T1000 (cell line): ENCODE results near the gene MPP1.

Experiments
- DNase-seq: peaks from one replicate; lab custom pipeline; 2025; ENCODE audit warnings: mixed read lengths; lab: John Stamatoyannopoulos, UW

MPP1 gene

GRCh38 chrX:154775419-154776349 lies 29.6 kb downstream of the MPP1 start:
- no peak for DNase-seq

DNA sequence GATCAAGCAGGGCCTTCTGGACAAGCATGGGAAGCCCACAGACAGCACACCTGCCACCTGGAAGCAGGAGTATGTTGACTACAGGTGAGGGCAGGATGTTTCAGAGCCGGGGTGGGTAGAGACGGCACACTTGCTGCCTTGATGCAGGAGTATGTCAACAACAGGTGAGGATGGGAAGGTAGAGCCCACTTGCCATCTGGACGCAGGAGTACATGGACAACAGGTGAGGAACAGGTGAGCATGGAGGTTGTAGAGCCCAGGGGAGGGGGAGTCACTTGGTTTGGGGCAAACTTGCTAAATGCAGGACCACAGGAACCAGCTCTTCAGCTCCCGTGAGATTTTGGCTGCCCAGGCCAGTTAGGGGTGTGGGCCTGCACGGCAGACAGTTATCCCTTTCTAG lies 30.7 kb downstream of the MPP1 start:
- no peak for DNase-seq

- DNase-seq: peak; percentile 85
Measured at GRCh38 chrX:154762537-154763296, 42.6 kb downstream of the MPP1 start, which contains the start of gene DKC1. DKC1 (plus strand) TSS chrX:154762864; CDS start chrX:154762966, 102 bp downstream.

GRCh38 chrX:154761977-154762536 lies 43.2 kb downstream of the MPP1 start:
- DNase-seq: no peak

DNA sequence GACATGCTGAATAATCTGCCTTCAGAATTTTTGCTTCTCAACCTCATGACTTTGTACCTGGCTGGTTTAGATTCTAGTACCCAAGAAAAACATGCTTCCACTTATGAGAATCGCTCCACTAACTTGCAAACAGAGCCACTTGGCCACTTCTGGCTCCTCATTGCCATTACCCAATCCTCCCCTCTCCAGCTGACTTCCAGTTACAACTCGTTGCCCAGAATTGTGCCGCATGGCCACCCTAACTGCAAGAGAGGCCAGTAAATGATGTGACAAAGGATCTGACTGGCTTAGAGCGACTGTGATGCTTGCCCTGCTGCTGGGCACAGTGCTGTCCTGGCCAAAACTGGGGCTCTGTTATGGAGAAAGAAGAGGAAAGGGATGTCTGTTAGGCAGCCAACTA lies 46.6 kb downstream of the MPP1 start:
- DNase-seq: no peak

DNA sequence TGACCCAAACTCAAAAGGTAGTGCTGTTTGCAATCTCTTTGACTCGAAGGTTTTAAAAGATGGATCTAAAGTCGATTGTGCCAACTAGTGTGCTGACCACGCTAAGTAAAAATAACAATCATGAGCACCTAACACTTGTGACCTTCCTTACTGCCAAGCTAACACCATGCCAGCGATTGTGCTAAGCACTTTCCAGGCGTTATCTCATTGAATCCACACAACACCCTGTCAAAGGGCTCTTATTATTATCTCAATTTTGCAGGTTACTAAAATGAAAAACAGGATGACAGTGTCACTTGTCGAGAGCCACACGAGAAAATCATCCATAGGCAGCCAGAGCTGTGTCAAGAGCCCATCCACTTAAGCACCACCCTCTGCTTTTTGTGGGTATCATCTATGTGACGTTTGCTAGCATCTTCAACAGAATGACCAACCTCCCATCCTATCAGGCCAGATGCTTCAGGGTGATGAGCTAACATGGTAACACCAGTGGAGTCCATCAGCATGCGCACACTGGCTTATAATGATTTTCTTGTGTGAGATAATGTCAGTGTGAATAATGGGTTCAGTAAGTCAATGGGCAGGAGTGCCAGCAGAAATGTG lies 53.5 kb downstream of the MPP1 start:
- no peak for DNase-seq

DNA sequence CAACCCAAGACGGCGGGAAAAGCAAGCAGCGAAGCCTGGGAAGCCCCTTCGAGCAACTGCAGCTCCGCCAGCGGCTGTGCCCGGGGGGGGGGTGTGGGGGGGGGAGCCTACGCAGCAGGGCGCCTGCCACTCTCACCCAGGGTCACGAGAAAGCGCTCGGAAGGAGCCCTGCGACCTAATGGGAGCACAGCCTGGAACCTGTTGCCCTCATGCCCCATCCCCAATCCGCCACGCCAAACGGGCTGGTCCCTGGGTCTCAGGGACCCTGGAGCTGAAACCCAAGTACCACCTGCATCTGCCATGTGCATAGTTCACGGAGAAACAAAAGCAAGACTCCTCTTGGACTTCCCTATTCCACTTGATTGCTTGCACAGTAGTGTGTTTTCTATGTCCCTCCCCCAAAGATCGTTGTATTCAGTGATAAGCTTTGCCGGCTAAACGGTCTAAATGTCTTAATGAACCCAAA lies 54.0 kb downstream of the MPP1 start:
- DNase-seq: no peak

- DNase-seq: no peak
Measured at GRCh38 chrX:154750301-154751202, 54.7 kb downstream of the MPP1 start, which contains the start of gene GAB3. GAB3 (minus strand) TSS chrX:154751077; CDS start chrX:154751025, 52 bp downstream.

GRCh38 chrX:154749856-154750255 lies 55.4 kb downstream of the MPP1 start:
- DNase-seq: no peak

DNA sequence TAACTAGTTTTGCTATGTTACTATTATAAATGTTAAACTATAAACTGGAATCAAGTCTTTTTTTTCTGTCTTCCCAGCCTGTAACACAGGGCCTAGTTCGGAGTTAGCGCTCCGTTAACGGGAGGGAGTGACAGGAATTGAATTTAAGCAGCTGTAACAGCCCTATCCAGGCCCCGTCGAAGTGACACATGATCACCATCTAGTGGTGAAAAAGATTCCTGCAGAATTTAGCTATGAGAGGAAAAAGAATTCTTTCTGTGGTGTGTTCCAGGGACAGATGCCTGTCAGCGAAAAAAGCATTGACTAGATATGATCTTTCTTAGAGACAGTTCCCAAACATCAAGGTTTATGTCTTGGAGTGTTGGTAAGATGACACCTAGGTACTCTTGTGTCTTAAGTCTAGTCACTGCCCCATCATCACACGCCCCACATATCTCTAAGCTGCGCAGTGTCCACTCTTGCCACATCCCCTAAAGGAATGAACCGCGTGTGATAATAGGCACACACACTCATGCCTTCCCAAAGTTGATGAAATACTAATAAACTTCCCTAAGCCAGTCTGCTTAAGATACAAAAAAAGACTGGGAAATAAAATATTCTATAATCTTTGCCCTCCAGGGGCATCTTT lies 56.5 kb downstream of the MPP1 start:
- DNase-seq: no peak

GRCh38 chrX:154742613-154743012 lies 62.7 kb downstream of the MPP1 start:
- no peak for DNase-seq

DNA sequence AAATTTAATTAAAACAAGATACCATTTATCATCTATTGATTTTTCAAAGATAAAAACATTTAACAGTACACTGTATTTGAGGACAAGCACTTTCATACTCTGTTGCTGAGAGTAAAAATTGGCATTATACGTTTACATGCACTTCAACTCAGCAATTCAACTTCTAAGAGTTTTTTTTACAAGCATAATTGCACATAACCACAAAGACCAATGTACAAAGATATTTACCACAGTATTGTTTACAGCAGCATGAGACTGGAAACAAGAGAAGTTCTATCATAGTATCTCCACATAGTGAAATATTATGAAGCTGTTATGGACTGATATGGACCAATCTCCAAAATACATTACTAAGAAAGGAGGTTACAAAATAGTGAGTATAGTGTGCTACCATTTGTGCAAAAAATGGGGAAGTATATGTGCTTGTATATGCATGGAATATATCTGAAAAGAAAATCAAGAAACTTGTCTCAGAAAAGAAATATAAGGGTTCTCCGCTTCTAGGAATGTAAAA lies 65.3 kb downstream of the MPP1 start:
- no peak for DNase-seq

- no peak for DNase-seq
Measured at GRCh38 chrX:154738011-154738738, 67.1 kb downstream of the MPP1 start.

GRCh38 chrX:154737136-154737535 lies 68.1 kb downstream of the MPP1 start:
- no peak for DNase-seq

DNA sequence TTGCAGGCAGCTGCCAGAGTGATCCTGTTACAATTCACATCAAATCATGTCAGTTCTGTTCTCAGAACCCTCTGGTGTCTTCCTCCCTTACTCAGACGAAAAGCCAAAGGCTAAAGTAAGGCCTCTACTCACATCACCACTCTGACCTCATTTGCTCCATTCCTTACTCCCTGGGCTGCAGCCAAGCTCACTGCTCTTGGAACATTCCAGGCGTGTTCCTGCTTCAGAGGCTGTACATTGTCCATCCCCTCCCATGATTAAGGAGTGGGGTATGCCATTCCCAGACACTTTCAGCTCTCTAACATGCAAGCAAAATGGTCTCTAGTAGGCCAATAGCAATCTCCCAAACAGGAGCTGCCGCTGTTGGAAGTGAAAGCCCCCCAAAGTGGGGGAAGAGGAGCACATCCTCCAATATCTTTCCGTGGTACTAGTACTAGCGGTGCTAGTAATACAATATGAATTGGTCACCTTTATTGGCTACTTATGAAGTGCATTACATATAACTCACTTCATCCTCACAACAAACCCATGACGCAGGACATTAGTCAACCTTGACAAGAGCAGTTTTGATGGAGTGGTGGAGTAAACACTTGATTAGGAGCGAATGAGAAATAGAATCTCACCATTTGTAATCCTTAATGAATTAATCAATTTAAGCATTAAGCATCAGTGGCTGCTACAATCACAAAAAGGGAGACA lies 69.4 kb downstream of the MPP1 start:
- DNase-seq: no peak

- DNase-seq: no peak
Measured at GRCh38 chrX:154734061-154734781, 71.1 kb downstream of the MPP1 start.

DNA sequence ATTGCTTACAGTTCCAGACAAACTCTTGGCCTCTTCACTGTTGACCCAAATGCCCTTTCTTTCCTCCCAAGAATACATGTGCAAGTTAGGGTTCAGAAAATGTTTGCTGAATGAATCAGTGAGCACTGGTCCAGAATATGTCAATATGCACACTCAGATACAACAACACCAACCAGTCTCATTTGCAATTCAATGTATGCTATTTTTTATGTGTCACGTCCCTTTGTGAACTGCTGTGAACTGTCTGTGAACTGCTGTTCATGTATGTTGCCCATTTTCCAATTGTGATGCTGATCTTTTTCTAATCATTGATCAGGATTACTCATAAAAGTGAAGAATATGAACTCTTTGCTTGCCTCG lies 72.2 kb downstream of the MPP1 start:
- no peak for DNase-seq

DNA sequence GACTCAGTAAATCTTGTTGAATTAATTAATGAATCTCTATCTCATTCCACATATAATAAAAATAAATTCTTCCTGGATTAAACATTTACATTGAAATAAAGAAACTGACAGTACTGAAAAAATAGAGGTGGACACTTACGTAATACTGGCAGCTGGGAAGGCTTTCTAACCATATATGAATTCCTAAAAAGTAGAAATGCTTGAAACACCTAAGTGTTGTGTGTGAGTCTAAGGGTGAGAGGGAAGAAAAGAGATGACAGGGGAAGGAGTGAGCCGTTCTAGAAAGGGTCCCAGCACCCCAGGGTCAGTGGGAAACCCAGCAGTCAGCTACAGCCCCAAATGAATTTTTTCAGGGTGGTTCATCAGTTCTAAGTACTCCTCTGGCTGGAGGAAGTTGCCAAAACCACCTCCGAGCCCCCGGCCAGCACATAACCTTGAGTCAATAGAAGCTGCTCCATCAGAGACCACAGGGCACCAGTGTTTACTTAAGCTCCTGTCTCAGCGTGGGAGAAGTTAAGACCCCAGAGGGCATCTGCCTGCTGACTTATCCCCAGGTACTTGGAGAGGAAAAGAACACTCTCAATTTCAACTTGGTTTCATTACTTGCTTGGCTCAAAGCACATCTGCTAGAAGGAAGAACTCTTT lies 72.7 kb downstream of the MPP1 start:
- DNase-seq: no peak
